Natural killer cell treated with Interleukin-12 subunit alpha and Interleukin-12 subunit beta and Interleukin-15 and Interleukin-18, amount 100 ng/mL, for 72 hours (primary cell): ENCODE measurements around the gene TSPAN18. TPM values are rescaled to one million over a fixed set of nuclear protein-coding genes. Genes with fewer than 3 reads are reported as not detected.

Experiments
- ATAC-seq, 2 donors: fragments of 150-1000 bp; cut with Tn5 transposase in 1 of 2; sonication (Bioruptor Pico), chemical (Tn5 transposase) in 1 of 2; 2 replicates each; pipeline ENCODE4 v1.10.0; 2021
- DNase-seq: peaks from one replicate; pipeline ENCODE4 v3.0.0; 2022; ENCODE audit warnings: low spot score
- H3K27ac Mint-ChIP-seq, 2 donors: 1 replicate in 1 of 2; 2 replicates in 1 of 2; pipeline ENCODE4 v1.8.0; 2022; ENCODE audit warnings: mixed read lengths in 2 of 2, mild to moderate bottlenecking in 1 of 2, moderate library complexity in 1 of 2
- H3K27me3 Mint-ChIP-seq, 2 donors: 1 replicate in 1 of 2; 2 replicates in 1 of 2; pipeline ENCODE4 v1.8.0; 2022; ENCODE audit warnings: mixed read lengths in 2 of 2
- H3K36me3 Mint-ChIP-seq: one replicate; pipeline ENCODE4 v1.8.0; 2022; ENCODE audit warnings: mixed read lengths
- H3K4me1 Mint-ChIP-seq, 2 donors: 1 replicate in 1 of 2; 2 replicates in 1 of 2; pipeline ENCODE4 v1.8.0; 2022; ENCODE audit warnings: low read depth in 2 of 2, mixed read lengths in 2 of 2, mild to moderate bottlenecking in 1 of 2
- H3K4me3 Mint-ChIP-seq: one replicate; pipeline ENCODE4 v1.8.0; 2022; ENCODE audit warnings: mixed read lengths
- H3K9me3 Mint-ChIP-seq: 2 replicates; pipeline ENCODE4 v1.8.0; 2022; ENCODE audit warnings: mixed read lengths
- total RNA-seq, 2 donors: library from RNA; stranded (reverse); gene quantifications; one replicate each; pipeline ENCODE4 v1.2.3, GENCODE V29; 2022

Gene TSPAN18
- total RNA-seq, 2 donors from 2014 or later, result 0.26 to 0.64 TPM

GRCh38 chr11:44939673-44940395, 213.1 kb downstream of the TSPAN18 start:
- H3K27me3 Mint-ChIP-seq, result peaks cover 8 to 11% of the 10 kb centered on the region in 2 donors
- no peaks in the 10 kb centered on the region for H3K9me3 Mint-ChIP-seq
- H3K27ac Mint-ChIP-seq, result no peak overlapping the region
- ATAC-seq, result no peak
- no peak overlapping the region for H3K4me3 Mint-ChIP-seq
- no peak for DNase-seq
- H3K36me3 Mint-ChIP-seq, result no peaks in the 10 kb centered on the region
- H3K4me1 Mint-ChIP-seq, result peaks cover 9 to 13% of the 10 kb centered on the region in 2 donors

DNA sequence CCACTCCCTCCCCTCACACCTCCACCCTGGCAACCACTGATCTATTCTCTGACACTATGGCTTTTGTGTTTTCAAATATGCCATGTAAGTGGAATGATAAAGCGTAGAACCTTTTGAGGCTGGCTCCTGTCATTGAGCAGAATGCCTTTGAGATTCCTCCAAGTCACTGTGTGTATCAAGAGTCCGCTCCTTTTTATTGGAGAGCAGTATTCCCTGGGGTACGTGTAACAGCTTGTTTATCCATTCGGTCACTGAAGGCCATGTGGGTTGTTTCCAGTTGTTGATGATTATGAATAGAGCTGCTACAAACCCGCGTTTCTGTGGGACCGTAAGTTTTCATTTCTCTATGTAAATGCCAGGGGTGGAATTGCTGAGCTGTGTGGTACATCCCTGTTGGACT, 213.6 kb downstream of the TSPAN18 start:
- Mint-ChIP-seq H3K4me3 (no peak overlapping the region), H3K36me3 (no peaks in the 10 kb centered on the region), H3K4me1 (peaks cover 9 to 13% of the 10 kb centered on the region in 2 donors), H3K9me3 (no peaks in the 10 kb centered on the region), H3K27me3 (peaks cover 8 to 11% of the 10 kb centered on the region in 2 donors), H3K27ac (no peak overlapping the region)
- no peak for DNase-seq
- ATAC-seq, result no peak

- Mint-ChIP-seq H3K27me3 (peaks cover 8 to 11% of the 10 kb centered on the region in 2 donors), H3K4me3 (no peak overlapping the region), H3K36me3 (no peaks in the 10 kb centered on the region), H3K9me3 (no peaks in the 10 kb centered on the region), H3K4me1 (peaks cover 9 to 13% of the 10 kb centered on the region in 2 donors), H3K27ac (no peak overlapping the region)
- no peak for ATAC-seq
- no peak for DNase-seq
These were observed 214.1 kb downstream of the TSPAN18 start for GRCh38 chr11:44940835-44941234.

DNA sequence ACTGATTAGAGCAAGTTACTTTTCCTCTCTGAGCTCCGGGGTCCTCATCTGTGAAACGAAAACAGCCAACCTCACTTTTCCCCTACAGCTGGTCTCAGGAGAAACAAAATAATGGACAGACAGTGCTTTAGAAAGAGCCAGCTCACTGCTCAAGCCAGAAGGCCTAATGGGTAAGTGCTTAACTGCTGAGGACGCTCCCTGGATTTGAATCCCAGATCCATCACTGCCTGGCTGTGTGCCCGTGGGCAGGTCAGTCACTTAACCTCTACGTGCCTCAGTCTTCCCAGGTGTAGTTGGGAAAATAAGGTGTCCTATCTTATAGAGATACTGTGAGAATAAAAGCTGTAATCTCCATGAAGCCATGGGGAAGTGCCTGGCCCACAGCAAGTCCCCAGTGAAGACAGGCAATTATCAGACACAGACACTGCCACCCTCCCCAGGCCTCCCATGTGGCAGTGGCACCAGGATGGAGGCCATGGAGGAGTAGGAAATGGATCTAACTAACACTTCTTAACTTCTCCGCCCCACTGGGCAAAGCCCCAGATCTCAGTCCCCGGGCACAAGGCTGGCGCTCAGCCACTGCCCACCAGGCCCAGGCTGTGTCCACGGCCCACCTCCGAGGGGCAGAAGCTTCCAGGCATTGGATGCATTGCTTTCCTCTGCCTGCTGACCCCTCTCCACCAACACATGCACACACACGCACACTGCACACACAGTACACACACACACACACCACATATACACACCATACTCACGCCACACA, 214.7 kb downstream of the TSPAN18 start:
- Mint-ChIP-seq H3K4me1 (peaks cover 9 to 13% of the 10 kb centered on the region in 2 donors), H3K27ac (peak overlapping the region in 1 of 2 donors; percentile 17), H3K4me3 (no peak overlapping the region), H3K36me3 (no peaks in the 10 kb centered on the region), H3K9me3 (no peaks in the 10 kb centered on the region), H3K27me3 (peaks cover 8 to 11% of the 10 kb centered on the region in 2 donors)
- no peak for DNase-seq
- ATAC-seq, result no peak

GRCh38 chr11:44942029-44942955, 215.5 kb downstream of the TSPAN18 start:
- Mint-ChIP-seq H3K9me3 (no peaks in the 10 kb centered on the region), H3K27ac (peak overlapping the region in 1 of 2 donors; percentile 17), H3K4me1 (peaks cover 9 to 13% of the 10 kb centered on the region in 2 donors), H3K27me3 (peaks cover 8 to 11% of the 10 kb centered on the region in 2 donors), H3K4me3 (no peak overlapping the region), H3K36me3 (no peaks in the 10 kb centered on the region)
- ATAC-seq (no peak), DNase-seq (no peak)

- Mint-ChIP-seq H3K4me3 (no peak overlapping the region), H3K9me3 (no peaks in the 10 kb centered on the region), H3K4me1 (peaks cover 9 to 13% of the 10 kb centered on the region in 2 donors), H3K27ac (peak overlapping the region in 1 of 2 donors; percentile 17), H3K36me3 (no peaks in the 10 kb centered on the region), H3K27me3 (peaks cover 8 to 11% of the 10 kb centered on the region in 2 donors)
- DNase-seq, result no peak
- peak in 1 of 2 donors; percentile 11 for ATAC-seq
These were observed 216.4 kb downstream of the TSPAN18 start for GRCh38 chr11:44943118-44943517.

- H3K9me3 Mint-ChIP-seq, result no peaks in the 10 kb centered on the region
- H3K4me1 Mint-ChIP-seq, result peaks cover 9 to 13% of the 10 kb centered on the region in 2 donors
- peaks cover 8 to 11% of the 10 kb centered on the region in 2 donors for H3K27me3 Mint-ChIP-seq
- H3K36me3 Mint-ChIP-seq, result no peaks in the 10 kb centered on the region
- ATAC-seq (no peak), DNase-seq (no peak)
- no peak overlapping the region for H3K27ac Mint-ChIP-seq
- no peak overlapping the region for H3K4me3 Mint-ChIP-seq
These were observed 216.9 kb downstream of the TSPAN18 start for GRCh38 chr11:44943696-44944095.

GRCh38 chr11:44944181-44944852, 217.6 kb downstream of the TSPAN18 start:
- H3K9me3 Mint-ChIP-seq, result no peaks in the 10 kb centered on the region
- H3K4me1 Mint-ChIP-seq, result peaks cover 9 to 13% of the 10 kb centered on the region in 2 donors
- ATAC-seq (no peak), DNase-seq (no peak)
- no peak overlapping the region for H3K4me3 Mint-ChIP-seq
- H3K36me3 Mint-ChIP-seq, result no peaks in the 10 kb centered on the region
- no peak overlapping the region for H3K27ac Mint-ChIP-seq
- H3K27me3 Mint-ChIP-seq, result peaks cover 8 to 11% of the 10 kb centered on the region in 2 donors

DNA sequence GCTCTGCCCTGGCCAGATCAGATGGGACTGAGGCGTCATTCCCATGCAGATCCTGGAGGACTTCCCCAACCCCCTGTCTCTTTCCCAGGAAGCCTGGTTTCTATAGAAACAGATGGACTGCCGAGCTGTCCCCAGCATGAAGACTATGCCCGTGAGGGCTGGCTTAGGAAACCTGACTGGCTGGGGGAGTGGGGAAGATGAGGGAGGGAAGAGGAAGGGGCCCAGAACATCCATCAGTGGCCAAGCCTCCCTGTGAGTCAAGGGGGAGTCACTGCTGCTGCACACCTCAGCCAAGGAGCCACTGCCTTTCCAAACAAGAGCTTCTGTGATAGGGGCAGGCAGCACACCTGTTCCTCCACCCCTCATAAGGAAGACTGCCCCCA, 218.1 kb downstream of the TSPAN18 start:
- DNase-seq, result no peak
- Mint-ChIP-seq H3K4me1 (peaks cover 9 to 13% of the 10 kb centered on the region in 2 donors), H3K4me3 (no peak overlapping the region), H3K27ac (no peak overlapping the region), H3K27me3 (peaks cover 8 to 11% of the 10 kb centered on the region in 2 donors), H3K36me3 (no peaks in the 10 kb centered on the region), H3K9me3 (no peaks in the 10 kb centered on the region)
- ATAC-seq, result no peak

GRCh38 chr11:44945666-44946065, 218.9 kb downstream of the TSPAN18 start:
- Mint-ChIP-seq H3K4me1 (peaks cover 9 to 13% of the 10 kb centered on the region in 2 donors), H3K27me3 (peaks cover 8 to 11% of the 10 kb centered on the region in 2 donors), H3K27ac (no peak overlapping the region), H3K4me3 (no peak overlapping the region), H3K36me3 (no peaks in the 10 kb centered on the region), H3K9me3 (no peaks in the 10 kb centered on the region)
- ATAC-seq (no peak), DNase-seq (no peak)

- peaks cover 9 to 13% of the 10 kb centered on the region in 2 donors for H3K4me1 Mint-ChIP-seq
- H3K4me3 Mint-ChIP-seq, result no peak overlapping the region
- peaks cover 8 to 11% of the 10 kb centered on the region in 2 donors for H3K27me3 Mint-ChIP-seq
- no peaks in the 10 kb centered on the region for H3K36me3 Mint-ChIP-seq
- no peaks in the 10 kb centered on the region for H3K9me3 Mint-ChIP-seq
- DNase-seq (no peak), ATAC-seq (no peak)
- no peak overlapping the region for H3K27ac Mint-ChIP-seq
These were observed 219.5 kb downstream of the TSPAN18 start for GRCh38 chr11:44946263-44946662.

DNA sequence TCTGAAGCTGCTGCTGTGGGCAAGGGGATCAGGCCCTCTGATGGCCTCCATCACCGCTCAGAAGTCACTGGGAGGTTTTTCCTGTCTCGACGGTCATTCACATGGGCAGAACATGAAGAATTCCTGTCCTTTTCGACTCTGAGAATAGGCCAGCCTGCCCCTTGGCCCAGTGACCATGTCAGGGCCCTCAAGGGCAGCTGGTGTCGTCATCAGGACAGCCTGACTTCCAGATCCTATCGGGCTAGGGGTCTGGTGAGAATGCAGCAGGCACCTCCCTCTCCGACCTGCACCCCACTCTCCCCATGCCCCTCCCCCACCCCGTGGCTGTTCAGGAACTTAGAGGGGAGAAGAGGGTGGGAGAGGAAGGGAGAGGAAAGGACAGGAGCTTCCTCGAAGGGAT, 220.4 kb downstream of the TSPAN18 start:
- DNase-seq, result no peak
- no peak overlapping the region for H3K4me3 Mint-ChIP-seq
- no peaks in the 10 kb centered on the region for H3K9me3 Mint-ChIP-seq
- H3K36me3 Mint-ChIP-seq, result no peaks in the 10 kb centered on the region
- no peak for ATAC-seq
- peaks cover 5 to 9% of the 10 kb centered on the region in 2 donors for H3K4me1 Mint-ChIP-seq
- H3K27me3 Mint-ChIP-seq, result peaks cover 4 to 8% of the 10 kb centered on the region in 2 donors
- H3K27ac Mint-ChIP-seq, result no peak overlapping the region

GRCh38 chr11:44948155-44948554, 221.4 kb downstream of the TSPAN18 start:
- ATAC-seq (no peak), DNase-seq (no peak)
- H3K4me3 Mint-ChIP-seq, result peak overlapping the region; percentile 74

More at GRCh38 chr11:44948155-44948554, 221.4 kb downstream of the TSPAN18 start:
- Mint-ChIP-seq H3K27me3 (peaks cover 0 to 5% of the 10 kb centered on the region in 2 donors), H3K27ac (no peak overlapping the region), H3K36me3 (no peaks in the 10 kb centered on the region), H3K4me1 (peaks cover 0 to 5% of the 10 kb centered on the region in 2 donors), H3K9me3 (no peaks in the 10 kb centered on the region)
